ENCODE data around the gene SUPT4H1. TPM values are rescaled to one million over a fixed set of nuclear protein-coding genes. Genes with fewer than 3 reads are reported as not detected.

Gene SUPT4H1
- polyA plus RNA-seq, 1 donor: 94.6 TPM

- no peaks in the 10 kb centered on the region for H3K9me3 ChIP-seq (ENCODE audit: control insufficient read depth, low read depth, low read length)
- H3K4me1 ChIP-seq (ENCODE audit: control insufficient read depth, insufficient read depth, low read length): peaks cover 66% of the 10 kb centered on the region
- H3K36me3 ChIP-seq (ENCODE audit: control insufficient read depth, insufficient read depth, low read length): peaks cover 34% of the 10 kb centered on the region
- H3K27me3 ChIP-seq (ENCODE audit: control insufficient read depth, insufficient read depth, low read length): no peaks in the 10 kb centered on the region
- H3K27ac ChIP-seq (ENCODE audit: low read length): peak overlapping the region; percentile 95
- no peak overlapping the region for H3K4me3 ChIP-seq (ENCODE audit: low read length)
- DNase-seq: peak; percentile 79 to 94
- no CpG with 5 or more reads among the region's 7 CpGs for whole genome bisulfite sequencing (ENCODE audit: insufficient coverage, low lambda C conversion rate)
Observed at GRCh38 chr17:58364270-58364942, 12.4 kb upstream of the SUPT4H1 start.

GRCh38 chr17:58363457-58364185 is 11.6 kb upstream of the SUPT4H1 start:
- Histone ChIP-seq H3K4me1 (ENCODE audit: control insufficient read depth, insufficient read depth, low read length) (peaks cover 58% of the 10 kb centered on the region), H3K9me3 (ENCODE audit: control insufficient read depth, low read depth, low read length) (no peaks in the 10 kb centered on the region), H3K36me3 (ENCODE audit: control insufficient read depth, insufficient read depth, low read length) (peaks cover 35% of the 10 kb centered on the region), H3K27me3 (ENCODE audit: control insufficient read depth, insufficient read depth, low read length) (no peaks in the 10 kb centered on the region), H3K27ac (ENCODE audit: low read length) (peak overlapping the region; percentile 95), H3K4me3 (ENCODE audit: low read length) (no peak overlapping the region)
- DNase-seq: no peak
- no CpG with 5 or more reads among the region's 8 CpGs for WGBS (ENCODE audit: insufficient coverage, low lambda C conversion rate)

- no peak for DNase-seq
- no CpG with 5 or more reads among the region's 16 CpGs for WGBS (ENCODE audit: insufficient coverage, low lambda C conversion rate)
- Histone ChIP-seq H3K27ac (ENCODE audit: low read length) (no peak overlapping the region), H3K4me3 (ENCODE audit: low read length) (no peak overlapping the region), H3K27me3 (ENCODE audit: control insufficient read depth, insufficient read depth, low read length) (no peaks in the 10 kb centered on the region), H3K36me3 (ENCODE audit: control insufficient read depth, insufficient read depth, low read length) (peaks cover 47% of the 10 kb centered on the region), H3K9me3 (ENCODE audit: control insufficient read depth, low read depth, low read length) (no peaks in the 10 kb centered on the region), H3K4me1 (ENCODE audit: control insufficient read depth, insufficient read depth, low read length) (peaks cover 51% of the 10 kb centered on the region)
Observed at GRCh38 chr17:58362368-58363014, 10.5 kb upstream of the SUPT4H1 start.

GRCh38 chr17:58360296-58361063 is 8.5 kb upstream of the SUPT4H1 start:
- no peak for DNase-seq
- peaks cover 32% of the 10 kb centered on the region for H3K4me1 ChIP-seq (ENCODE audit: control insufficient read depth, insufficient read depth, low read length)
- no peak overlapping the region for H3K4me3 ChIP-seq (ENCODE audit: low read length)
- H3K27ac ChIP-seq (ENCODE audit: low read length): no peak overlapping the region
- no peaks in the 10 kb centered on the region for H3K27me3 ChIP-seq (ENCODE audit: control insufficient read depth, insufficient read depth, low read length)
- peaks cover 59% of the 10 kb centered on the region for H3K36me3 ChIP-seq (ENCODE audit: control insufficient read depth, insufficient read depth, low read length)
- WGBS (ENCODE audit: insufficient coverage, low lambda C conversion rate): 40% methylated on average over 1 of the region's 5 CpGs
- no peaks in the 10 kb centered on the region for H3K9me3 ChIP-seq (ENCODE audit: control insufficient read depth, low read depth, low read length)

GRCh38 chr17:58358408-58359172 is 6.6 kb upstream of the SUPT4H1 start:
- WGBS (ENCODE audit: insufficient coverage, low lambda C conversion rate): no CpG with 5 or more reads among the region's 16 CpGs
- Histone ChIP-seq H3K9me3 (ENCODE audit: control insufficient read depth, low read depth, low read length) (no peaks in the 10 kb centered on the region), H3K4me1 (ENCODE audit: control insufficient read depth, insufficient read depth, low read length) (peaks cover 13% of the 10 kb centered on the region), H3K27ac (ENCODE audit: low read length) (no peak overlapping the region), H3K36me3 (ENCODE audit: control insufficient read depth, insufficient read depth, low read length) (peaks cover 68% of the 10 kb centered on the region), H3K4me3 (ENCODE audit: low read length) (no peak overlapping the region), H3K27me3 (ENCODE audit: control insufficient read depth, insufficient read depth, low read length) (no peaks in the 10 kb centered on the region)
- no peak for DNase-seq

GRCh38 chr17:58357312-58358297 is 5.6 kb upstream of the SUPT4H1 start:
- H3K36me3 ChIP-seq (ENCODE audit: control insufficient read depth, insufficient read depth, low read length): peaks cover 60% of the 10 kb centered on the region
- no CpG with 5 or more reads among the region's 22 CpGs for WGBS (ENCODE audit: insufficient coverage, low lambda C conversion rate)

GRCh38 chr17:58356231-58356630 is 4.2 kb upstream of the SUPT4H1 start:
- H3K27ac ChIP-seq (ENCODE audit: low read length): no peak overlapping the region
- H3K9me3 ChIP-seq (ENCODE audit: control insufficient read depth, low read depth, low read length): no peaks in the 10 kb centered on the region
- H3K27me3 ChIP-seq (ENCODE audit: control insufficient read depth, insufficient read depth, low read length): no peaks in the 10 kb centered on the region
- no peak overlapping the region for H3K4me3 ChIP-seq (ENCODE audit: low read length)
- H3K4me1 ChIP-seq (ENCODE audit: control insufficient read depth, insufficient read depth, low read length): peaks cover 6% of the 10 kb centered on the region
- peaks cover 47% of the 10 kb centered on the region for H3K36me3 ChIP-seq (ENCODE audit: control insufficient read depth, insufficient read depth, low read length)
- WGBS (ENCODE audit: insufficient coverage, low lambda C conversion rate): 100% methylated on average over 1 of the region's 1 CpG
- DNase-seq: no peak

More at GRCh38 chr17:58357312-58358297, 5.6 kb upstream of the SUPT4H1 start:
- Histone ChIP-seq H3K4me3 (ENCODE audit: low read length) (no peak overlapping the region), H3K27me3 (ENCODE audit: control insufficient read depth, insufficient read depth, low read length) (no peaks in the 10 kb centered on the region), H3K9me3 (ENCODE audit: control insufficient read depth, low read depth, low read length) (no peaks in the 10 kb centered on the region), H3K27ac (ENCODE audit: low read length) (no peak overlapping the region), H3K4me1 (ENCODE audit: control insufficient read depth, insufficient read depth, low read length) (peaks cover 9% of the 10 kb centered on the region)
- no peak for DNase-seq

- no peak overlapping the region for H3K27ac ChIP-seq (ENCODE audit: low read length)
Observed at GRCh38 chr17:58354541-58355216, 2.7 kb upstream of the SUPT4H1 start.

More at GRCh38 chr17:58354541-58355216, 2.7 kb upstream of the SUPT4H1 start:
- no peaks in the 10 kb centered on the region for H3K9me3 ChIP-seq (ENCODE audit: control insufficient read depth, low read depth, low read length)
- no CpG with 5 or more reads among the region's 6 CpGs for WGBS (ENCODE audit: insufficient coverage, low lambda C conversion rate)
- DNase-seq: no peak
- H3K36me3 ChIP-seq (ENCODE audit: control insufficient read depth, insufficient read depth, low read length): peaks cover 41% of the 10 kb centered on the region
- H3K27me3 ChIP-seq (ENCODE audit: control insufficient read depth, insufficient read depth, low read length): no peaks in the 10 kb centered on the region
- peaks cover 6% of the 10 kb centered on the region for H3K4me1 ChIP-seq (ENCODE audit: control insufficient read depth, insufficient read depth, low read length)
- H3K4me3 ChIP-seq (ENCODE audit: low read length): no peak overlapping the region

Measured in large intestine (tissue), 3 donors.